ENCODE measurements around the gene SAMD9L.
"Not testable (repeated sequence)": the region's sequence is repeated elsewhere in the genome, so short reads cannot be mapped to it uniquely, and the experiment has no call there.

The SAMD9L gene

DNA sequence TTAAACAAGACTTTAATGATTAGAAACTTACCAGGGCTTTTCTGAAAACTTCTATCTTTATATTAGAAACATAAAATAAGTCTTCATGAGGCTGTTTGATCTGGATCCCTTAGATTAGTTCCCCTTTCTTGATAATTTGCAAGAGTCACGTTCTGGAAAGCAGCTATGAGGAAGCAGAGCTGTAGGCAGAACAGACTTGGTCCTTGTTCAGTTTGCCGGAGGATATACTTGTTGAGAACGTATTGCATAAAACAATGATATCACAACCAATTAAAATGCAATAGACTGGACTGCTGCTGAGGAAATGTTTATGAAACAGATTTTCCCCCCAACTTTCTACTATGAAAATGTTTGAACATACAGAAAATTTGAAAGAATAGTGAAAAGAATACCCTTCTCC, 2.8 kb downstream of the SAMD9L start:
- DNase-seq = no peak

DNA sequence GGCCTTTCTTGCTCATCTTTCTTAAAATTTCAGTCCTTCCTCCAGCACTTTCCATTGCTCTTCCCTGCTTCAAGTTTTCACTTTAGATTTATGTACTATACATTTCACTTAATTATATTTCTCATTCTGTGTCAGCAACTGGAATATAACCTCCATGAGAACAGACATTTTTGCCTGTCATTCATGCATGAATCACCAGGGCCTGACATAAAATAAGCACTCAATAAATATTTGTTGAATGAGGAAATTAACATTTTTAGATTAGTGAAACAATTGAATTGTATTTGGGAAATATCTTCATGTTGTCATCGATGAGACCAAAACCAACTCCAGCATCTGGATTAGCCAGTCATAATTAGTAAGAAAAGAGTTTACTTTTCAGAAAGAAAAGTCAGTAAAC, 6.1 kb downstream of the SAMD9L start:
- DNase-seq = no peak

DNA sequence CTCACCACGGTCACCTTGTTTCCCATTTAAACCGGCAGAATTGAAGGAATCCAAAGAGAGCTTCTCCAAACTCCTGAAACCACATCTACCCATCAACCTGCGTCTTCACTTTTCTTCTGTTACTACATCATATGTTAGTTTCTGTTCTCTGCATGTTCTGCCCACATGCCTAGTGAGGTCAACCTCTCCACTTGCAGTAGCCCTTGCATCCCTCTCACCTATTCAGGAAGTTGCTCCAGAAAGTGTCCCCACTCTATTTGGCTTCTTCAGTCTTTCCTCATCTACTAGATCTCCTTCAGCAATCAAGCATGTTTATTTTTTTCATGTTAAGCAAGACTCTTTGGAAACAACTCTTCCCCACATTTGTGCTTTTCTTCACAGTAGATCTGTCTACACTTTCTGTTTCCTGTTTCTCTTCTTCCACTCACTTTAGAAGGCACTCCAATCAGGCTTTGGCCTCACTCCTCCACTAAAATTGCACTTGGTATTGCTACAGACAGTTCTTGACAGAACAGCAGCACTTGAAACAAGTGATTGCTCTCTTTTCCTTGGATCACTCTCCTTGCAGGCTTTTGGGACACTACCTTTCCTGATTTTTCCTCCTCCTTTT, 7.5 kb downstream of the SAMD9L start:
- no peak for DNase-seq

DNA sequence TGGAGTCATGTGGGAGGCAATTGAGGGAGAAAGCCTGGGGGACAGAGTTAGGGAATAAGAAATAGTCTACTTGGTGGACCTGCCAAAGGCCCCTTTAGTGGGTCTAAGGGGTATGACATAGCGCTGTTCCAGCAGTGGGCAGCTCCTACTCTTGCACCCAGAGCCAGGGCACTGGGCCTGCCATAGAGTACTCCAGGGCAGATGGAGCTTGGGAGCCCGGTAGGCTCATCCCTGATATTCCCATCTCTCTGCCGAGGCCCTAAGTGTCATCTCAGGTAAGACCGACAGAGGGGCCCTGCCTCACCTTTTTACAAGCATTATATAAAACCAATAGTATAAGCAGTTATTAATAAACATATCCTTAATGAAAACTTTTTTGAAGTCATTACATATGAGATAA, 9.6 kb downstream of the SAMD9L start:
- no peak for DNase-seq

DNA sequence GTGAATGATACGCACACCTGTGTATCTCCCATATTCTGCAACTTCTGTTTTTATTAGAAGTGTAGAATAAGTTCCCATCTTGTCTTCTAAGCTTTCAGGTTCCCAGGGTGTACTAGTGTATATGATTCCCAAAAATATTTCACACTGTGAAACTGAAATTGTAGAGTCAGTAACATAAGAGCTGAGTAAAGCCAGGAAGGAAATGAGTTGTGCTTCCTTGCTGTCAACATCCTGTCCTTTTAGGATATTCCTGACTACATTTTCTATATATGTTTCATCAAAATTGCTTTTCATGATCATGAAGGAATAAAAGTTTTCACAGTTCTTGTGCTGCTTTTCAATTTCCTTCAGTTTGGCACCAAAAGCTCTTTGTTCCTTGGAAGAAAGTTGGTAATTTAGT, 15.2 kb downstream of the SAMD9L start:
- DNase-seq = no peak

DNA sequence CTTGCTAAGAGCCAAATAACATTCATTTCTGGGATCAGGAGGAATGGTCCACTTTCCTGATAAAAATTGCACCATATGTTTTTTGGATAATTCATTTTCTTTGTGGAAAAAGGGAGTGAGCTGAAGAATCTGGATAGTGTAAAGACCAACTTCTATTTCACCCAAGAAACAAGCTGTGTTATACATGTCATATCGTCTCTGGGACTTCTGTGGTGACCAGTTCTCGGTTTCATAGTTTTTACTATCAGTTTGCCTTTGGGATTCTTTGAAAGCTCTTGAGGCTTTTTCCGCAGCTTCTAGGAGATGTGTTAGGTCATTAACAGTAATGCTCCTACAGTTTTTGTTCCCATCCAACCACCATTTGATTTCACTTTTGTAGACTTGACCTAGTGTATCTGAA, 16.0 kb downstream of the SAMD9L start:
- no peak for DNase-seq

DNA sequence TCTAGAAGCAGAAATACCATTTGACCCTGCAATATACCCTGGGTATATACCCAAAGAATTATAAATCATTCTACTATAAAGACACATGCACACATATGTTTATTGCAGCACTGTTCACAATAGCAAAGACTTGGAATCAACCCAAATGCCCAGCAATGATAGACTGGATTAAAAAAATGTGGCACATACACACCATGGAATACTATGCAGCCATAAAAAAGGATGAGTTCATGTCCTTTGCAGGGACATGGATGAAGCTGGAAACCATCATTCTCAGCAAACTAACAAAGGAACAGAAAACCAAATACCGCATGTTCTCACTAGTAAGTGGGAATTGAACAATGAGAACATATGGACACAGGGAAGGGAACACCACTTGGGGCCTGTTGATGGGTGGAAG, 21.2 kb downstream of the SAMD9L start:
- DNase-seq = not testable (repeated sequence)

DNA sequence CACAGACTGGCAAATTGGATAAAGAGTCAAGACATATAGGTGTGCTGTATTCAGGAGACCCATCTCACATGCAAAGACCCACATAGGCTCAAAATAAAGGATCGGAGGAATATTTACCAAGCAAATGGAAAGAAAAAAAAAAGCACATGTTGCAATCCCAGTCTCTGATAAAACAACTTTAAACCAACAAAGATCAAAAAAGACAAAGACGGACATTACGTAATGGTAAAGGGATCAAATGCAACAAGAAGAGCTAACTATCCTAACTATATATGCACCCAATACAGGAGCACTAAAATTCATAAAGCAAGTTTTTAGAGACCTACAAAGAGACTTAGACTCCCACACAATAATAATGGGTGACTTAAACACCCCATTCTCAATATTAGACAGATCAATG, 24.7 kb downstream of the SAMD9L start:
- not testable (repeated sequence) for DNase-seq

DNA sequence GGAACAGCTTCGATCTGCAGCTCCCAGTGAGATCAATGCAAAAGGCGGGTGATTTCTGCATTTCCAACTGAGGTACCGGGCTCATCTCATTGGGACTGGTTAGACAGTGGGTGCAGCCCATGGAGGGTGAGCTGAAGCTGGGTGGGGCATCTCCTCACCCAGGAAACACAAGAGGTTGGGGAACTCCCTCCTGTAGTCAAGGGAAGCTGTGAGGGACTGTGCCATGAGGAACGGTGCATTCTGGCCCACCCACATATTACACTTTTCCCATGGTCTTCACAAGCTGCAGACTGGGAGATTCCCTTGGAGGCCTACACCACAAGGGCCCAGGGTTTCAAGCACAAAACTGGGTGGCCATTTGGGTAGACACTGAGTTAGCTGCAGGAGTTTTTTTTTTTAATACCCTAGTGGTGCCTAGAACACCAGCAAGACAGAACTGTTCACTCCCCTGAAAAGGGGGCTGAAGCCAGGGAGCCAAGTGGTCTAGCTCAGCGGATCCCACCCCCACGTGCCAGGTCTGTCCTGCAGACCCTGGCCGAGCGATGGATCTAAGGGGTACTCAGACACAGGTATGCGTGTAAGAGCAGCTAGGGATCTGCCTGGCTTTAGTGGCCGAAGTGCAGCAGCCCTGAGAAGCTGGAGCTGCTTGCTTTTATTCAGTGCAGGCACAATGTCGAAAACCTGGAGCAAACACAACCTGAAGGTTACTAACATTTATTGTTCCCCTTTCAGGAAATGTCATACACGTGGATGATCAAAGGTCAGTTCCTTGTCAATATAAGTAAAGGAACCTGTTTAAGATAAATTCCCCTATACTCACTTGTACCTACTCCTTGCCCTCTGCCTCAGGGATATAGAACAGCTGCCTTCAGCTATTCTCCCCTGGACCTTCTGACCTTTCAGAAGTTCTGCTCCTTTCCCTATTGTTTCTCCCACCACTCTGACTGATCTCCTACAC, 27.3 kb downstream of the SAMD9L start:
- DNase-seq = no peak

DNA sequence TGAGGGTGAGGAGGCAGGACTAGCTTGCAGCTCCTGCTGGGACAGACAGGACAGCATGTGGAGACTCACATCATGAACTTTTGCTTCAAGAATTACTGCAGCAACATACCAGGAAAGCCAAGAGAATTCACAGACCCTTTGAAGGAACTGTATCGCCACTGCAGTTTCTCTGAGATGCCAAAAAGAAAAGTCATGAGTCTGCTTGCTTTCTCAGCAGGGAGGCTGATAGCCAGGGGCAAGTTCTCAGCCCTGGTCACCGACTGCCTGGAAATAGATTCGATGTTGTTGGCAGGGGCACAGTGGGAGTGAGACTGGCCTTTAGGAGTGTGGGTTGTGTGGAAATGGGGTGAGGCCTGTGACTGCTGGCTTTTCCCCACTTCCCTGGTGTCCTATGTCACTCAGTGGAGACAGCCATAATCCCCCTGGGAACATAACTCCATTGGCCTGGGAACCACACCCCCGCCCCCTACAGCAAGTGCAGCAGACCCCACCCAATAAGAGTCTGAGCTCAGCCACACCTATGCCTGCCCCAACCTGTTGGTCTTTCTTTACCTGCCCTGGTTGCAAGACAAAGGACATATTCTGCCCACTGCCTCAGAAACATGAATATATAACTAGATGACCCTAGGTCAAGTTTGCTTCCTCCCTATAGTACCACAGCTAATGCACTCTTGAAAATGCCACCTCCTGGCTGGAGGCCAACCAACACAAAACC, 28.8 kb downstream of the SAMD9L start:
- DNase-seq = no peak

DNA sequence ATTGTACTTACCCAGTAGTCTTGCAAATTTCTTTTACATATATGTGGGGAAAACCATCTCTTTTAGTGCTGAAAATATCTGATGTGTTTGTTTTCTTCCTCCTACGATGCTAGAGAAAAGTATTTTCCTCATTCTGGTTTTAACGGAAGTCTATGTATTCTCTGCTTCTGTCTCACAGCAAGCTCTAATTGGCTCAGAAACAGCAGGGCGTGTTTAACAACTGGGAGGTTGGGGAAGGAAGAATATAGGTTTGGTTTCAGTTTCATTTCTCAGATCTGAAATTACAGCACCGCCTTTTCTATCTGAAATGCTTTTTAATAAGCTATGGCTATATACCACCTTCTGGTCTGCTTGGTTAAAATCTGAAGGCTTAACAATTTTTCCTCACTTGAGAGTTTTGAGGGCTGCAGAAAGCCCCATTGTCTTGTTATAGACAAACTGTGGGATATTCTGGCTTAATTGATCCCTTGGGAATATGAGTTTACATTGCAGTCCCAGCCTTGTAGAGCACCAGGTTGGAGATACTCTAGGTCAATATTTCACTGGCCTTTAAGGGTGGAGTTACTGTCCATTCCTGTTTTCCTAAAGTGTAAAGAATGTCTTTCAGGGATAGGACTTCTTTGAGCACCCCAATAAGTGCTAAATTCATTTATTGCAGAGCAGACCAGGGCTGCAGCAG, 30.2 kb downstream of the SAMD9L start, which contains the start of gene SAMD9:
Gene SAMD9 (minus strand): TSS at position 128 of the 679 bp plus-strand sequence. CDS start 11,882 bp downstream, outside the sequence.
- peak; percentile 84 for DNase-seq

DNA sequence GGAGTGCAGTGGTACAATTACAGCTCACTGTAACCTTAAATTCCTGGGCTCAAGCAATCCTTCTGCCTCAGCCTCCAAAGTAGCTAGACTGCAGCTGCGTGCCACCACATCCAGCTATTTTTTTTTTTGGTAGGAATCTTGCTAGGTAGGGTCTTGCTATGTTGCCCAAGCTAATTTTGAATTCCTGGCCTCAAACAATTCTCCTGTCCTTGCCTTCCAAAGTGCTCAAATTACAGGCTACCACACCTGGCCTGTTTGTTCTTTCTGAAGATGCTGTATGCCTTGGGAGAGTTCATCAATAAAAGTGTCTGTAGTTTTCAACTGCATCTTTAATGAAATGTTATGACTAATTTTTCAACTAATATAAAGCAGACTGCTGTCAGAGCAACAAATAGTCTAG, 30.9 kb downstream of the SAMD9L start:
- DNase-seq = no peak

DNA sequence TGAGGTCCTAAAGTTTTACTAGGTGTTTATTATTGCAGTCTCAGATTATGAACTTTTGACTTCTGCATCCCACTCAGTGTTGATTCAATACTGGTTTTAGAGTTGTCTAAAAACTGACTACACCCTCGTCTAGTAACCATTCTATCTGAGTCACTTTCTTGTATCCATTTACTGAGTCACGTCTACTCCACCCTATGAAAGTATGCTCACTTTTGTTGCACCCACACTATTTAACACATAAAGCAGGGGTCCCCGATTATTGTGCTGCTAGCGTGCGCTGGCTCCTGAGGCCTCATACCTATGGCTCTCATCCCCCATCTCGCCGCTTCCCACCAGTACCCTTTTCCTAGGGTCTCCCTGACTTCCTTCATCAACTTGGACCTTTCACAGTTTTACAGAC, 32.4 kb downstream of the SAMD9L start:
- no peak for DNase-seq

DNA sequence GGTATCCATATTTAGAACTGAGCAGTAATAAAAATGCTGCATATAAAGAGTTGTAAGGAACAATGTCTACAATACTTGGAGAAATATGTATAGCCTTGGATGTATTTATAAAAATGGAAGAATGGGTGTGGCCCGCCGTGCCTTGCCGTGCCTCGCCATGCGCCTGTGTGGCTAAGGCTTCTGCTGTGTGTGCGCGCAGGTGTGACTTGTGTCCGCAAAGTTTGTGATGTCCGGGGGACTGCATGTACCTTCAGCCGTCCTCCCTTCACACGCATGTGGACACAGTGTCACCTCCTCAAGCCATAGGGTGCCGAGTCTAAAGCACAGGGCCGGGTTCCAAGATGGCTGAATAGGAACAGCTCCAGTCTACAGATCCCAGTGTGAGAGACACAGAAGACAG, 40.2 kb downstream of the SAMD9L start:
- DNase-seq = no peak

DNA sequence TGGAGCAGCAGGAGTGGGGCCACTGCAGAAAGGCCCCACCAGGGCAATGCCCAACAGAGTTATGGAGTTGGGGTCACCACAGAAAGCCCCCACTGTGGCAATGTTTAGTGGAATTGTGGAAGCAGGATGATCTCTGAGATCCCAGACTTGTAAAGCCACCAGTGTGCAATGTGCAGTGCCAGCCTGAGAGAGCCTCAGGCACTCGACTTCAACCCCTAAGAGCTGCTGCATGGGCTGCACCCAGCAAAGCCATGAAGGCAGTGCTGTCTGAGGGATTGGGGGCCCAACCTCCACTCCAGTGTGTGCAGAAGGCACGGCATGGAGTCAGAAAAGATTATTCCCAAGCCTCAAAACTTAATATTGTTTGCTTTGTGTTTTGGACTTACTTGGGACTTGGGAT, 50.8 kb downstream of the SAMD9L start:
- DNase-seq = no peak

DNA sequence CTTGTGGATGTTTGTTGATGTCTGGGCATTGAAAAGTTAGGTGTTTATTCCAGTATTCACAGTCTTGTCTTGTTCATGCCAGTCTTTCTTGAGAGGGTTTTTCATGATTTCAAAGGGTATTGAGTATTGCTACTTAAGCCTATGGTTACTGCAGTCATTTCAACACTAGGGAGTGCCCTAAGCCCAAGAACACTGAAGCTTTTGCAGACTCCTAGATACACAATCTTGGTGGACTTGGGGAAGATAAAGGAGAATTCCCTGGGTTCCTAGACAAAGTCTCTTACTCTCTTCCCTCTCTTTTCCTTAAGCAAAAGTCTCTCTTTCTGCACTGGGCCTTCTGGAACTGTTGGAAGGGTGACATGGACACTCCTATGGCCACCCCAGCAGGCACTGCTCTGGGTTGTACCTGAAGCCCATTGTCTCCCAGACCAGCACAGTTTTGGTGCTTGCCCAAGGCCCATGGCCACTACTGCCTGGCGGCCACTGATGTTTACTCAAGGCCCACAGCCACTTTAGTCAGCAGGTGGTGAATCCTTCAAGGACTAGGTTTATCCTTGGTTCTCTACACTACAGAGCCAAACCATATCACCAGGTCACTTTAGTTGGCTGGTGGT, 55.3 kb downstream of the SAMD9L start:
- no peak for DNase-seq

Data from NCI-H774 (cell line).